ENCODE results near the gene NDOR1.

DNA sequence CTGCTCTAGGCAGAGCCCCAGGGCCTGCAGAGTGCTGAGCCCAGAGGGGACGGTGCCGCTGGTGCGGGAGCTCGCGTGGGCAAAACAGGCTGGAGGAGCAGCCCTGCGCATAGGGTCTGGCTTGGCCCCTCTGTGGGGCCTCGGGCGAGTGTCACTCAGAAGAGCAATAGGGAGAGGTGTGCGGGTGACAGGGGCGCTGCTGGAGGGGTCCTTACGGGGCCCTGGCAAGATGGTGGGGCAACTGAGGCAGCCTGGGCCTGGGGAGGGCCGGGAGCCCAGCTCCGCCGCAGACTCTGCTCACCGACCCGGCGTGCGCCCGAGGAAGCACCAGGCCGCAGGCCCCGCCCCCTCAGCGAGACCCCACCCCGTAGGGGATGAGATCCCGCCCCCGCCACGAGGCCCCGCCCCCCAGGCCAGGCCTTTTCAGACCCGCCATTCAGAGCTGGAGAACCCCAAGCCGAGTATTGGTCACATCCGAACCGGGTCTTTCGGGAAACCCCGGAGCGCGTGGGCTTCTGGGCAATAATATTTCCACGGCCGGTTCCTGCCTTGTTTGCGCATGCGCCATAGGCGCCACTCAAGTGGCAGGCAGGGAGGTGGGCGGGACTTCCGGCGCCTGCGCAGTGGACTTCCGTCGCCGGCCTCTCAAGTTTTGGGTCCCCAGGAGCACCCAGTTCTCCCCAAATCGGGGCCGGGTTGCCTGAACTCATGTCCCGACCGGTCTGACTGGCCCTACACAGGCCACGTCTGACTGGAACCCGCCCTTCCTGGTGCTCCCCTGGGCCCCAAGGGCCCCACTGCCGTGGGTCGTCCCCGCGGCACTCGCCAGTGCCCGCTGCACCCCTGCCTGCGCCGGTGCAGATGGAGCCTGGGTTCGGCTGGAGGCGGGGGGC lies 17.8 kb downstream of the NDOR1 start:
- TF ChIP-seq, protein P1, sequence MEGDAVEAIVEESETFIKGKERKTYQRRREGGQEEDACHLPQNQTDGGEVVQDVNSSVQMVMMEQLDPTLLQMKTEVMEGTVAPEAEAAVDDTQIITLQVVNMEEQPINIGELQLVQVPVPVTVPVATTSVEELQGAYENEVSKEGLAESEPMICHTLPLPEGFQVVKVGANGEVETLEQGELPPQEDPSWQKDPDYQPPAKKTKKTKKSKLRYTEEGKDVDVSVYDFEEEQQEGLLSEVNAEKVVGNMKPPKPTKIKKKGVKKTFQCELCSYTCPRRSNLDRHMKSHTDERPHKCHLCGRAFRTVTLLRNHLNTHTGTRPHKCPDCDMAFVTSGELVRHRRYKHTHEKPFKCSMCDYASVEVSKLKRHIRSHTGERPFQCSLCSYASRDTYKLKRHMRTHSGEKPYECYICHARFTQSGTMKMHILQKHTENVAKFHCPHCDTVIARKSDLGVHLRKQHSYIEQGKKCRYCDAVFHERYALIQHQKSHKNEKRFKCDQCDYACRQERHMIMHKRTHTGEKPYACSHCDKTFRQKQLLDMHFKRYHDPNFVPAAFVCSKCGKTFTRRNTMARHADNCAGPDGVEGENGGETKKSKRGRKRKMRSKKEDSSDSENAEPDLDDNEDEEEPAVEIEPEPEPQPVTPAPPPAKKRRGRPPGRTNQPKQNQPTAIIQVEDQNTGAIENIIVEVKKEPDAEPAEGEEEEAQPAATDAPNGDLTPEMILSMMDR (IDR thresholded peaks at IDR 0.05; ENCODE audit: low read depth, low read length) = no peak
- TF ChIP-seq EZH2phosphoT487 (IDR thresholded peaks at IDR 0.05; ENCODE audit: low read depth) = no peak
